GM12873 (cell line): ENCODE results near the gene AP3B1.

Source experiments
- CTCF ChIP-seq: IDR thresholded peaks from 2 replicates; pipeline ENCODE4 v1.5.1; 2012; ENCODE audit warnings: low read depth, mild to moderate bottlenecking, moderate library complexity, low read length, control low read depth; ENCODE audit not compliant: insufficient read depth; ENCODE audit errors: missing control alignments

Gene AP3B1

GRCh38 chr5:78331523-78332080, 37.1 kb upstream of the AP3B1 start:
- TF ChIP-seq CTCF, result no peak

- TF ChIP-seq CTCF, result no peak
These were observed 34.2 kb upstream of the AP3B1 start for GRCh38 chr5:78328585-78329173.

GRCh38 chr5:78327761-78328510, 33.4 kb upstream of the AP3B1 start:
- TF ChIP-seq CTCF, result no peak

- TF ChIP-seq CTCF, result no peak
These were observed 32.4 kb upstream of the AP3B1 start for GRCh38 chr5:78326930-78327329.

- TF ChIP-seq CTCF, result no peak
These were observed 28.7 kb upstream of the AP3B1 start for GRCh38 chr5:78323241-78323640.

- peak; percentile 56 for TF ChIP-seq CTCF
These were observed 25.9 kb upstream of the AP3B1 start for GRCh38 chr5:78320401-78320800.

GRCh38 chr5:78318337-78318736, 23.8 kb upstream of the AP3B1 start:
- no peak for TF ChIP-seq CTCF
